Peyer's patch (tissue), 4 donors: ENCODE results near the gene EFCAB8. TPM values are rescaled to one million over a fixed set of nuclear protein-coding genes. Genes with fewer than 3 reads are reported as not detected.

Experiments
- DNase-seq, 3 donors: peaks; one replicate each; pipeline ENCODE4 v3.0.0-alpha.2; 2017 to 2019
- H3K27ac ChIP-seq, 4 donors: fragments of 200-600 bp; sonication (generic); one replicate each; pipeline ENCODE4 v1.5.1; 2016 to 2019
- H3K27me3 ChIP-seq, 2 donors: fragments of 200-600 bp; sonication (generic); one replicate each; pipeline ENCODE4 v1.5.1; 2019
- H3K36me3 ChIP-seq, 3 donors: fragments of 200-600 bp; sonication (generic); one replicate each; pipeline ENCODE4 v1.5.1; 2016 to 2019
- H3K4me1 ChIP-seq, 4 donors: fragments of 200-600 bp; sonication (generic); one replicate each; pipeline ENCODE4 v1.5.1; 2016 to 2019
- H3K4me3 ChIP-seq, 4 donors: fragments of 200-600 bp; sonication (generic); 1 replicate in 3 of 4; 2 replicates in 1 of 4; pipeline ENCODE4 v1.5.1; 2016 to 2019; ENCODE audit warnings: mild to moderate bottlenecking in 1 of 4
- H3K9me3 ChIP-seq, 4 donors: fragments of 200-600 bp; sonication (generic); one replicate each; pipeline ENCODE4 v1.5.1; 2016 to 2019; ENCODE audit warnings: mild to moderate bottlenecking in 1 of 4
- POLR2A ChIP-seq, 2 donors: fragments of 450-650 bp; IDR thresholded peaks; one replicate each; pipeline ENCODE4 v1.5.1; 2017; ENCODE audit warnings: antibody characterized with exemption in 2 of 2, mild to moderate bottlenecking in 2 of 2, moderate library complexity in 2 of 2
- total RNA-seq, 4 donors: library from RNA; depleted of rRNA; stranded (reverse); fragments of >200 nt; gene quantifications; one replicate each; pipeline ENCODE4 v1.1.0, GENCODE V29; 2016
- TF ChIP-seq, protein P1 (sequence below), 6 experiments: fragments of 450-650 bp in 4 of 6; fragments of 200-600 bp in 2 of 6; sonication (generic) in 1 of 6; IDR thresholded peaks; one replicate each; pipeline ENCODE4 v1.5.1; 2017 to 2019; ENCODE audit warnings: antibody characterized with exemption in 6 of 6, mild to moderate bottlenecking in 3 of 6, moderate library complexity in 1 of 6

The EFCAB8 gene
- total RNA-seq, 4 donors from 2014 or later = 0.83 TPM; not detected in 3

DNA sequence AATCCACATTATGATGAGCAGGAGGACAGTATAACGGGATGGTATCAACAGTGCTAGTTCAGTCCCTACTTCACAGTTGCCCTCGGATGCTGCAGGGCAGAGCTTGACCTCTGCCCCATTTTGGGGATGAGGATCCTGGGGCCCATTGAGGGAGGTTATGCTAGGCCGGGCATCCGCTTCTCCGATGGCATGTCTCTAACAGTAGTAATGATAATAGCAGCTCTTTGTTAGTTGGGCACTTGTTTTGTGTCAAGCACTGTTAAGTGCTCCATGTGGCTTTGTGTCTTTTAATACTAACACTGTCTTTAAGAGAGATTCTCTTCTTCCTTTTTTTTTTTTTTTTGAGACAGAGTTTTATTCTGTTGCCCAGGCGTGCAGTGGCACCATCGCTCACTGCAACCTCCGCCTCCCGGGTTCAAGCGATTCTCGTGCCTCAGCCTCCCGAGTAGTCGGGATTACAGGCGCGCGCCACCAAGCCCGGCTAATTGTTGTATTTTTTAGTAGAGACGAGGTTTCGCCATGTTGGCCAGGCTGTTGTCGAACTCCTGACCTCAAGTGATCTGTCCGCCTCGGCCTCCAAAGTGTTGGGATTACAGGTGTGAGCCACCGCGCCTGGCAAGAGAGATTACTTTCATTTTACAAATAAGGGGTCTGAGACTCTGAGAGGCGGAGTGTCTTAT, 37.9 kb upstream of the EFCAB8 start:
- Histone ChIP-seq H3K9me3 (no peaks in the 10 kb centered on the region), H3K4me1 (peaks cover 0 to 32% (median 3%) of the 10 kb centered on the region in 4 donors), H3K36me3 (peaks cover 0 to 1% (median 0%) of the 10 kb centered on the region in 3 donors), H3K27ac (peak overlapping the region; percentile 93 to 97 (median 95)), H3K4me3 (peak overlapping the region; percentile 70 to 96 (median 86)), H3K27me3 (no peaks in the 10 kb centered on the region)
- TF ChIP-seq POLR2A (IDR thresholded peaks at IDR 0.05) = no peak
- TF ChIP-seq, protein P1, sequence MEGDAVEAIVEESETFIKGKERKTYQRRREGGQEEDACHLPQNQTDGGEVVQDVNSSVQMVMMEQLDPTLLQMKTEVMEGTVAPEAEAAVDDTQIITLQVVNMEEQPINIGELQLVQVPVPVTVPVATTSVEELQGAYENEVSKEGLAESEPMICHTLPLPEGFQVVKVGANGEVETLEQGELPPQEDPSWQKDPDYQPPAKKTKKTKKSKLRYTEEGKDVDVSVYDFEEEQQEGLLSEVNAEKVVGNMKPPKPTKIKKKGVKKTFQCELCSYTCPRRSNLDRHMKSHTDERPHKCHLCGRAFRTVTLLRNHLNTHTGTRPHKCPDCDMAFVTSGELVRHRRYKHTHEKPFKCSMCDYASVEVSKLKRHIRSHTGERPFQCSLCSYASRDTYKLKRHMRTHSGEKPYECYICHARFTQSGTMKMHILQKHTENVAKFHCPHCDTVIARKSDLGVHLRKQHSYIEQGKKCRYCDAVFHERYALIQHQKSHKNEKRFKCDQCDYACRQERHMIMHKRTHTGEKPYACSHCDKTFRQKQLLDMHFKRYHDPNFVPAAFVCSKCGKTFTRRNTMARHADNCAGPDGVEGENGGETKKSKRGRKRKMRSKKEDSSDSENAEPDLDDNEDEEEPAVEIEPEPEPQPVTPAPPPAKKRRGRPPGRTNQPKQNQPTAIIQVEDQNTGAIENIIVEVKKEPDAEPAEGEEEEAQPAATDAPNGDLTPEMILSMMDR (IDR thresholded peaks at IDR 0.05) = no peak
- no peak for DNase-seq

DNA sequence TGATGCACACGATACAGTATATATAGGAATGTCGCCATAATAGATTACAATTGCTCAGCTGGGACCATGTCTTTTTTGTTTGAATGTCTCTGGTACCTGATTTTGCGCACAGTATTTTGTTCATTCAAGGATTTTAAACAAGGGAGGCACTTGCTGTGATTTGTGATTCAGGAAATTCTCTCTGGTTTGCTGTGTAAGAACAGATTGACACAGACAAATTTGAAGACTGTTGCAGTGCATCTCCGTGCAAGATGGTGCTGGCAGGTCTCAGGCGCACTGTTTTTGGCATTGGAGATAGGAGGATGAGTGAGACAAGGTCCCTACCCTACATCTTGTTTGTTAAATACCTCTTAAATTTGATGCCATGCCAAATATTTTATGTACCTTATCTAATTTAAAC, 36.5 kb upstream of the EFCAB8 start:
- H3K9me3 ChIP-seq = no peaks in the 10 kb centered on the region
- TF ChIP-seq, protein P1 (IDR thresholded peaks at IDR 0.05) = no peak
- TF ChIP-seq POLR2A (IDR thresholded peaks at IDR 0.05) = no peak
- no peak for DNase-seq
- no peaks in the 10 kb centered on the region for H3K27me3 ChIP-seq
- H3K4me1 ChIP-seq = peaks cover 0 to 32% (median 3%) of the 10 kb centered on the region in 4 donors
- no peak overlapping the region for H3K4me3 ChIP-seq
- H3K36me3 ChIP-seq = peaks cover 0 to 15% (median 0%) of the 10 kb centered on the region in 3 donors
- H3K27ac ChIP-seq = no peak overlapping the region

- Histone ChIP-seq H3K27ac (no peak overlapping the region), H3K4me1 (peaks cover 0 to 32% (median 3%) of the 10 kb centered on the region in 4 donors), H3K27me3 (no peaks in the 10 kb centered on the region), H3K9me3 (no peaks in the 10 kb centered on the region), H3K4me3 (no peak overlapping the region), H3K36me3 (peaks cover 0 to 24% (median 0%) of the 10 kb centered on the region in 3 donors)
- TF ChIP-seq, protein P1 (IDR thresholded peaks at IDR 0.05) = no peak
- TF ChIP-seq POLR2A (IDR thresholded peaks at IDR 0.05) = no peak
- no peak for DNase-seq
Measured at GRCh38 chr20:32823078-32823477, 35.6 kb upstream of the EFCAB8 start.

DNA sequence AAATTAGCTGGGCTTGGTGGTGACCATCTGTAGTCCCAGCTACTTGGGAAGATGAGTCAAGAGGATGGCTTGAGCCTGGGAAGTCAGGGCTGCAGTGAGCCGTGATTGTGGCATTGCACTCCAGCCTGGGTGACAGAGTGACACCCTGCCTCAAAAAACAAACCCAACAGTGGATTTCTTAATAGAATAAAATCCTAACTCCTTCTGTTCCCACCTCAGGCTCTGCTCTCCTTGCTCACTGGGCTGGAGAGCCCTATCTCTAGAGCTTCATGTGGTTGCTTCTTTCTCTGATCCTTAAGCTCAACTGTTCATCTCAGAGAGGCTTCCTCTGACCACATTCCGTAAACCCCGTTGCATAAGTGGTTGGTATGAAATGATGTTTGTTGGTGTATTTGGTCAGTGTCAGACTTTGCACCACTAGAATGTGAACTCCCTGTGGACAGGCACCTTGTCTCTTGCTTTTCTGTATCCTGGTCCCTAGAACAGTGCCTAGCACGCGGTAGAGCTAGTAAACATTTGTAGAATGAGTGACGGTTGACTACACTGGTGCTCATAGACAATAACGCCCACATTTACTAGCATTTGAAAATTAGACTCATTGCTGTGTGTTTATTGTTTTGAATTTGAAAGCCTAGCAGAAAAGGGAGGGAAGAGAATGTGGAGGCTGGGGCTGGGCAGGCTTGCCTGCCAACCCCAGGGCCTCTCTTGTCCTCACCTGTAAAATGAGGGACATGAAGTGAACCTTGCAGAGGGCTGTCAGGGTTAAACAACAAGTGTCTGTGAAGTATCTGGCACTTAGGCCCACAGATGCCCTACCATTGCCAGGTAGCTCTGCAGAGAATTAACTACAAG, 34.8 kb upstream of the EFCAB8 start:
- Histone ChIP-seq H3K36me3 (peaks cover 0 to 30% (median 0%) of the 10 kb centered on the region in 3 donors), H3K4me3 (no peak overlapping the region), H3K27ac (no peak overlapping the region), H3K27me3 (no peaks in the 10 kb centered on the region), H3K9me3 (no peaks in the 10 kb centered on the region), H3K4me1 (peaks cover 0 to 34% (median 3%) of the 10 kb centered on the region in 4 donors)
- DNase-seq = no peak
- TF ChIP-seq, protein P1 (IDR thresholded peaks at IDR 0.05) = no peak

GRCh38 chr20:32828029-32828680, 30.6 kb upstream of the EFCAB8 start:
- H3K9me3 ChIP-seq = no peaks in the 10 kb centered on the region
- no peaks in the 10 kb centered on the region for H3K27me3 ChIP-seq
- H3K4me1 ChIP-seq = peaks cover 0 to 22% (median 0%) of the 10 kb centered on the region in 4 donors
- peak overlapping the region in 1 of 4 donors; percentile 75 for H3K27ac ChIP-seq
- TF ChIP-seq POLR2A (IDR thresholded peaks at IDR 0.05) = no peak
- TF ChIP-seq, protein P1 (IDR thresholded peaks at IDR 0.05) = no peak
- peaks cover 0 to 30% (median 0%) of the 10 kb centered on the region in 3 donors for H3K36me3 ChIP-seq
- DNase-seq = no peak
- no peak overlapping the region for H3K4me3 ChIP-seq
